Measurements from ENCODE around the gene STRN3.
"Not testable (repeated sequence)": the region's sequence is repeated elsewhere in the genome, so short reads cannot be mapped to it uniquely, and the experiment has no call there.

GRCh38 chr14:30967364-30968098 is 58.6 kb downstream of the STRN3 start:
- not testable (repeated sequence) for TF ChIP-seq POLR2A, POLR2AphosphoS5 (IDR thresholded peaks at IDR 0.05; ENCODE audit: low read depth, low read length)
